GM18526 (cell line): Measurements from ENCODE around the gene LIPT2.
A peak's percentile ranks its signal among the peaks of the same experiment; 100 is the strongest.

Source experiments
- POLR2A ChIP-seq: IDR thresholded peaks from 3 replicates; pipeline ENCODE4 v1.6.1; 2011; ENCODE audit not compliant: insufficient read length; ENCODE audit errors: extremely low read depth

Gene LIPT2

GRCh38 chr11:74492974-74493790, at the start of gene LIPT2:
Gene LIPT2, minus strand, starts transcription at chr11:74493724. Its CDS starts 21 bp downstream, at chr11:74493703.
- peak; percentile 80 for TF ChIP-seq POLR2A

GRCh38 chr11:74541466-74541865, 47.9 kb upstream of the LIPT2 start:
- TF ChIP-seq POLR2A = no peak

GRCh38 chr11:74540270-74540669, 46.7 kb upstream of the LIPT2 start:
- no peak for TF ChIP-seq POLR2A

- no peak for TF ChIP-seq POLR2A
Observed at GRCh38 chr11:74538680-74539079, 45.2 kb upstream of the LIPT2 start.

DNA sequence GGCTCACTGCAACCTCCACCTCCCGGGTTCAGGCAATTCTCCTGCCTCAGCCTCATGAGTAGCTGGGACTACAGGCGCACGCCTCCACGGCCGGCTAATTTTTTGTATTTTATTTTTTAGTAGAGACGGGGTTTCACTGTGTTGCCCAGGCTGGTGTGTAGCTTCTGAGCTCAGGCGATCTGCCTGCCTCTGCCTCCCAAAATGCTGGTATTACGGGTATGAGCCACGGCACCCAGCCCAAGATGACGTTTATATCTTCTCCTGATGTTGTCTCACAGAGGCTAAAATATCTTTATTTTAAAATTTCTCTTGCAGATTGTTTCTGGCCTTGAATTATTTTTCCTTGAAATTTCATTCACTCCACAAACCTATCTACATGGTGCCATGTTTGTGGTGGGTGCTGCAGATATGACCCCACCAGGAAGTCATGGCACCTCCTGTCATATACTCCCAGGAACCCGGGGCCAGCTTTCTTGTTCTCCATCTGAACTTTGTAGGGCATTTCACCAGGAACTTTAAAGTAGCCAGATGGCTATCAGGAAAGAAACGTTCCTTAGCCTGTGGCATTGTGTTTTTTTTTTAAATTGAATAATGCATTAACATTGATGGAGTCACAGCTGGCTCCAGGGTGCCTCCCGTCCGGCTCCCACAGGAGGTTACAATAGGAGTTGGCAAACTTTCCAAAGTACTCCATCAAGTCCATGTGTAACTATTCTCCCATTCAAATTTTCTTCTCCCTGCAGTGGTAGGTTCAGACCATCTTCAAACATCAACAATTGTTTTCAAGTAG, 42.0 kb upstream of the LIPT2 start:
- no peak for TF ChIP-seq POLR2A

- TF ChIP-seq POLR2A = no peak
Observed at GRCh38 chr11:74534216-74534945, 40.9 kb upstream of the LIPT2 start.

DNA sequence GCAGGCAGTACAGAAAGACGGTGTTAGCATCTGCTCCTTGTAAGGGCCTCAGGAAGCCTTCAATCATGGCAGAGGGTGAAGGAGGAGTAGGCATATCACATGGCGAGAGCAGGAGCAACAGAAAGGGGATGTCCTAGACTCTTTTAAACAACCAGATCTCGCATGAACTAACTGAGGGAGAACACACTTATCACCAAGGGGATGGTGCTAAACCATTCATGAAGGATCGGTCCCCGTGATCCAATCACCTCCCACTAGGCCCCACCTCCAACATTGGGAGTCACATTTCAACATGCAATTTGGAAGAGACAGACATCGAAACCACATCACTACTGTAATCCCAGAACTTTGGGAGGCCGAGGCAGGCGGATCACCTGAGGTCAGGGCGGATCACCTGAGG, 39.9 kb upstream of the LIPT2 start:
- no peak for TF ChIP-seq POLR2A

- TF ChIP-seq POLR2A = no peak
Observed at GRCh38 chr11:74532501-74533246, 39.1 kb upstream of the LIPT2 start.

- no peak for TF ChIP-seq POLR2A
Observed at GRCh38 chr11:74524978-74525377, 31.5 kb upstream of the LIPT2 start.

DNA sequence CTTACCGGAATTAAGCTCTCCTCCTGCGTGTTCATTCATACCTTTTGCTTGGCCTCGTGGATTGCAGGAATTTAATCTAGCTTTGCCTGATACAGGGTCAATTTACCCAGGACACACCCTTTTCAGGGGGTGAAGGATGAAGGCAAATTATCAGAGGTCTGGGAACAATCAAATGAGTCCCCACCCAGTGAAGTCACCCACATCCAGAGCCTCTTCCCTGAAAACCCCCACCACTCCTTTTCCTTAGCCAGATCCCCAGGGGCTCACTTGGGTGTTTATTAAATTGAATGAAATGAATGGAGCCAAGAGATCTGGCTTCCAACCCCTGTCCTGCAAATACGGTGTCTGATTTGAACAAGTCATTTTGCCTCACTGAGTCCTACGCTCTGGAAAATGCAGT, 31.0 kb upstream of the LIPT2 start:
- no peak for TF ChIP-seq POLR2A

DNA sequence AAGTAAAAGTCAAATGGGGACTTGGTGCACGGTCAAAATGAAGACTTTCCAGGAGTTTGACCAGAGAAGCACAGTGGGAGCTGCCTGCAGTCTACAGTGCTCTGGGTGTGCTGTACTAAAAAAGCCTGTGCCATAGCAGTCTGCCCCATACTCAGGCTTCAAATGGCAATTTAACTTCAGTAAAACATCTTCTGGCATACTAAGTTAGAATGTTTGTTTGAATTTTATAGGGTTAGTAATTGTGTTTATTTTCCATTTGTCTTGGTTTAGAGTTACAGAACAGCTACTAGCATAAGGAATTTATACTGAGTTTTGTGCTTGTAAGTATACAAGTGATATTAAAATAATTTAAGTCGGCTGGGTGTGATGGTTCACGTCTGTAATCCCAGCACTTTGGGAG, 29.3 kb upstream of the LIPT2 start:
- no peak for TF ChIP-seq POLR2A

GRCh38 chr11:74521666-74522252, 28.2 kb upstream of the LIPT2 start:
- no peak for TF ChIP-seq POLR2A

GRCh38 chr11:74520927-74521665, 27.6 kb upstream of the LIPT2 start:
- no peak for TF ChIP-seq POLR2A

GRCh38 chr11:74520316-74520715, 26.8 kb upstream of the LIPT2 start:
- TF ChIP-seq POLR2A = no peak
